Activated naive CD4-positive, alpha-beta T cell treated with anti-CD3 and anti-CD28 coated beads for 36 hours (primary cell): ENCODE data around the gene AP1S1. TPM values are rescaled to one million over a fixed set of nuclear protein-coding genes. Genes with fewer than 3 reads are reported as not detected.
"Not testable (repeated sequence)": the region's sequence is repeated elsewhere in the genome, so short reads cannot be mapped to it uniquely, and the experiment has no call there.

ENCODE experiments used
- CTCF ChIA-PET: fragments of 350-600 bp; sonication (Branson Sonifier 250); formaldehyde crosslinking; loops from one replicate; lab custom pipeline; 2021; ENCODE audit warnings: antibody characterized with exemption; lab: Charles Lee
- DNase-seq: peaks from one replicate; pipeline ENCODE4 v3.0.0-alpha.2; 2020
- H3K27ac Mint-ChIP-seq: one replicate; pipeline ENCODE4 v1.8.0; 2021; ENCODE audit warnings: mild to moderate bottlenecking, mixed read lengths
- H3K27me3 Mint-ChIP-seq: one replicate; pipeline ENCODE4 v1.8.0; 2021; ENCODE audit warnings: low read depth, mixed read lengths
- H3K36me3 Mint-ChIP-seq: one replicate; pipeline ENCODE4 v1.8.0; 2021; ENCODE audit warnings: low read depth, mixed read lengths
- H3K4me1 Mint-ChIP-seq: one replicate; pipeline ENCODE4 v1.8.0; 2021; ENCODE audit warnings: low read depth, mixed read lengths
- H3K4me3 Mint-ChIP-seq: one replicate; pipeline ENCODE4 v1.8.0; 2021; ENCODE audit warnings: mild to moderate bottlenecking, moderate library complexity, mixed read lengths
- H3K9me3 Mint-ChIP-seq: one replicate; pipeline ENCODE4 v1.8.0; 2021; ENCODE audit warnings: mixed read lengths
- intact Hi-C: fragments of 100-400 bp; cut with micrococcal nuclease; formaldehyde crosslinking; loops from one replicate; pipeline ENCODE4 v1.15.1; 2023
- total RNA-seq, 2 experiments: library from RNA; stranded (reverse); gene quantifications; one replicate each; pipeline ENCODE4 v1.2.3, GENCODE V29; 2021

AP1S1 gene
- total RNA-seq, 2 experiments from 2014 or later = 40.6 to 43.5 TPM

GRCh38 chr7:101115215-101115614 lies 39.1 kb upstream of the AP1S1 start:
- intact Hi-C loops = no loop called here
- Mint-ChIP-seq H3K36me3 (no peaks in the 10 kb centered on the region), H3K27ac (no peak overlapping the region), H3K4me1 (no peaks in the 10 kb centered on the region), H3K27me3 (peaks cover 7% of the 10 kb centered on the region), H3K4me3 (no peak overlapping the region), H3K9me3 (no peaks in the 10 kb centered on the region)
- DNase-seq = no peak
- CTCF ChIA-PET = no interaction called here

- CTCF ChIA-PET = interaction anchor here (1.7 kb wide), 1 partner anchor 27 kb away, joined by 6 read pairs; no protein-coding TSS in a partner anchor
- Mint-ChIP-seq H3K27me3 (peaks cover 12% of the 10 kb centered on the region), H3K9me3 (no peaks in the 10 kb centered on the region), H3K27ac (no peak overlapping the region), H3K36me3 (no peaks in the 10 kb centered on the region), H3K4me3 (no peak overlapping the region), H3K4me1 (peaks cover under 1% of the 10 kb centered on the region)
- intact Hi-C loops = no loop called here
- DNase-seq = no peak
Observed at GRCh38 chr7:101116898-101117297, 37.4 kb upstream of the AP1S1 start.

- CTCF ChIA-PET = interaction anchor here (0.6 kb wide), 1 partner anchor 17 kb away, joined by 3 read pairs; no protein-coding TSS in a partner anchor
- Mint-ChIP-seq H3K27ac (no peak overlapping the region), H3K36me3 (no peaks in the 10 kb centered on the region), H3K4me3 (no peak overlapping the region), H3K4me1 (peaks cover 10% of the 10 kb centered on the region), H3K27me3 (peaks cover 28% of the 10 kb centered on the region), H3K9me3 (no peaks in the 10 kb centered on the region)
- intact Hi-C loops = no loop called here
- no peak for DNase-seq
Observed at GRCh38 chr7:101118856-101119255, 35.4 kb upstream of the AP1S1 start.

- no peaks in the 10 kb centered on the region for H3K36me3 Mint-ChIP-seq
- H3K27me3 Mint-ChIP-seq = peaks cover 32% of the 10 kb centered on the region
- no peak overlapping the region for H3K27ac Mint-ChIP-seq
- no peak overlapping the region for H3K4me3 Mint-ChIP-seq
- intact Hi-C loops = no loop called here
- H3K9me3 Mint-ChIP-seq = no peaks in the 10 kb centered on the region
- no peak for DNase-seq
- peaks cover 15% of the 10 kb centered on the region for H3K4me1 Mint-ChIP-seq
- CTCF ChIA-PET = interaction anchor here (0.7 to 1.5 kb wide), 2 partner anchors 10 to 24 kb away, joined by 3 to 5 read pairs; no protein-coding TSS in a partner anchor
Observed at GRCh38 chr7:101119876-101120275, 34.4 kb upstream of the AP1S1 start.

GRCh38 chr7:101120315-101120714 lies 34.0 kb upstream of the AP1S1 start:
- DNase-seq = no peak
- intact Hi-C loops = no loop called here
- no peaks in the 10 kb centered on the region for H3K9me3 Mint-ChIP-seq
- CTCF ChIA-PET = interaction anchor here (0.7 to 1.5 kb wide), 2 partner anchors 24 to 162 kb away, joined by 3 to 5 read pairs; no protein-coding TSS in a partner anchor
- peaks cover 18% of the 10 kb centered on the region for H3K4me1 Mint-ChIP-seq
- no peak overlapping the region for H3K4me3 Mint-ChIP-seq
- peaks cover 35% of the 10 kb centered on the region for H3K27me3 Mint-ChIP-seq
- no peak overlapping the region for H3K27ac Mint-ChIP-seq
- no peaks in the 10 kb centered on the region for H3K36me3 Mint-ChIP-seq

- CTCF ChIA-PET = interaction anchor here (0.6 kb wide), 1 partner anchor 17 kb away, joined by 3 read pairs; no protein-coding TSS in a partner anchor
- intact Hi-C loops, H3K27ac Mint-ChIP-seq, H3K9me3 Mint-ChIP-seq, H3K36me3 Mint-ChIP-seq, DNase-seq: not testable (repeated sequence)
- Mint-ChIP-seq H3K27me3 (peaks cover 45% of the 10 kb centered on the region), H3K4me3 (peak overlapping the region; percentile 58), H3K4me1 (peaks cover 27% of the 10 kb centered on the region)
Observed at GRCh38 chr7:101121631-101121990, 32.7 kb upstream of the AP1S1 start.

GRCh38 chr7:101121991-101122932 lies 32.0 kb upstream of the AP1S1 start:
- H3K36me3 Mint-ChIP-seq = no peaks in the 10 kb centered on the region
- H3K9me3 Mint-ChIP-seq = no peaks in the 10 kb centered on the region
- peaks cover 34% of the 10 kb centered on the region for H3K4me1 Mint-ChIP-seq
- intact Hi-C loops = loop anchor here (2.0 kb wide), 1 partner anchor 17 kb away; no protein-coding TSS in a partner anchor
- H3K4me3 Mint-ChIP-seq = peak overlapping the region; percentile 58
- CTCF ChIA-PET = interaction anchor here (0.6 to 4.1 kb wide), 7 partner anchors 12 to 417 kb away, joined by 3 to 20 read pairs (median 4); partner anchors contain the start of gene POP7
- H3K27ac Mint-ChIP-seq = no peak overlapping the region
- DNase-seq = no peak
- peaks cover 51% of the 10 kb centered on the region for H3K27me3 Mint-ChIP-seq

GRCh38 chr7:101122933-101123702 lies 31.2 kb upstream of the AP1S1 start:
- no peak overlapping the region for H3K4me3 Mint-ChIP-seq
- H3K27me3 Mint-ChIP-seq = peaks cover 56% of the 10 kb centered on the region

GRCh38 chr7:101123703-101124068 lies 30.6 kb upstream of the AP1S1 start:
- H3K27ac Mint-ChIP-seq = no peak overlapping the region
- intact Hi-C loops = loop anchor here (2.0 kb wide), 1 partner anchor 15 kb away; no protein-coding TSS in a partner anchor
- no peaks in the 10 kb centered on the region for H3K9me3 Mint-ChIP-seq
- CTCF ChIA-PET = interaction anchor here (0.7 to 4.1 kb wide), 5 partner anchors 21 to 192 kb away, joined by 3 to 20 read pairs (median 6); no protein-coding TSS in a partner anchor
- peaks cover 35% of the 10 kb centered on the region for H3K4me1 Mint-ChIP-seq
- no peak for DNase-seq
- H3K27me3 Mint-ChIP-seq = peaks cover 56% of the 10 kb centered on the region
- H3K36me3 Mint-ChIP-seq = no peaks in the 10 kb centered on the region
- H3K4me3 Mint-ChIP-seq = no peak overlapping the region

More at GRCh38 chr7:101122933-101123702, 31.2 kb upstream of the AP1S1 start:
- Mint-ChIP-seq H3K27ac (no peak overlapping the region), H3K4me1 (peaks cover 35% of the 10 kb centered on the region), H3K9me3 (no peaks in the 10 kb centered on the region), H3K36me3 (no peaks in the 10 kb centered on the region)
- no peak for DNase-seq
- CTCF ChIA-PET = interaction anchor here (0.7 to 4.1 kb wide), 8 partner anchors 11 to 417 kb away, joined by 3 to 20 read pairs (median 4); partner anchors contain the start of gene POP7
- intact Hi-C loops = loop anchor here (2.0 kb wide), 1 partner anchor 16 kb away; no protein-coding TSS in a partner anchor

- Mint-ChIP-seq H3K27me3 (peaks cover 53% of the 10 kb centered on the region), H3K4me1 (peaks cover 35% of the 10 kb centered on the region), H3K4me3 (no peak overlapping the region), H3K36me3 (no peaks in the 10 kb centered on the region), H3K9me3 (no peaks in the 10 kb centered on the region), H3K27ac (no peak overlapping the region)
- CTCF ChIA-PET = interaction anchor here (0.6 to 4.1 kb wide), 3 partner anchors 20 to 150 kb away, joined by 3 to 20 read pairs (median 3); no protein-coding TSS in a partner anchor
- intact Hi-C loops = no loop called here
- no peak for DNase-seq
Observed at GRCh38 chr7:101124376-101125056, 29.8 kb upstream of the AP1S1 start.

- H3K4me3 Mint-ChIP-seq = no peak overlapping the region
- H3K4me1 Mint-ChIP-seq = peaks cover 35% of the 10 kb centered on the region
- DNase-seq = no peak
- intact Hi-C loops = no loop called here
- H3K36me3 Mint-ChIP-seq = no peaks in the 10 kb centered on the region
- CTCF ChIA-PET = interaction anchor here (0.8 to 4.1 kb wide), 3 partner anchors 18 to 98 kb away, joined by 3 to 20 read pairs (median 3); no protein-coding TSS in a partner anchor
- H3K27me3 Mint-ChIP-seq = peaks cover 48% of the 10 kb centered on the region
- no peaks in the 10 kb centered on the region for H3K9me3 Mint-ChIP-seq
- no peak overlapping the region for H3K27ac Mint-ChIP-seq
Observed at GRCh38 chr7:101125989-101126650, 28.2 kb upstream of the AP1S1 start.
